GM13977 (cell line): Measurements from ENCODE around the gene CEP41.
"Not testable (repeated sequence)": the region's sequence is repeated elsewhere in the genome, so short reads cannot be mapped to it uniquely, and the experiment has no call there.

Experiments
- DNase-seq: peaks from one replicate; pipeline ENCODE4 v3.0.0; 2012; ENCODE audit warnings: low spot score
- CTCF ChIP-seq: IDR thresholded peaks from 2 replicates; pipeline ENCODE4 v1.5.1; 2012; ENCODE audit warnings: mild to moderate bottlenecking, control low read depth; ENCODE audit not compliant: insufficient read depth; ENCODE audit errors: extremely low read depth, missing control alignments
- in situ Hi-C: fragments of 300-500 bp; cut with MboI; formaldehyde crosslinking; loops from one replicate; pipeline ENCODE4 v1.12.0; 2022; ENCODE audit warnings: low sequenced_read_pairs, low pct_unique_long_range_greater_than_20kb, mixed read lengths, inconsistent platforms; ENCODE audit not compliant: unreplicated experiment

Gene CEP41

GRCh38 chr7:130379532-130379920 is 61.3 kb downstream of the CEP41 start:
- in situ Hi-C loops: no loop called here
- DNase-seq: no peak
- TF ChIP-seq CTCF: no peak

- DNase-seq: no peak
- in situ Hi-C loops: no loop called here
- no peak for TF ChIP-seq CTCF
These were observed 61.8 kb downstream of the CEP41 start for GRCh38 chr7:130379019-130379418.

GRCh38 chr7:130377178-130377577 is 63.6 kb downstream of the CEP41 start:
- no peak for TF ChIP-seq CTCF
- in situ Hi-C loops: no loop called here
- DNase-seq: no peak

- in situ Hi-C loops, DNase-seq: not testable (repeated sequence)
These were observed 64.4 kb downstream of the CEP41 start for GRCh38 chr7:130376461-130376860.

GRCh38 chr7:130374507-130374906 is 66.3 kb downstream of the CEP41 start:
- in situ Hi-C loops: no loop called here
- no peak for DNase-seq
- TF ChIP-seq CTCF: no peak

GRCh38 chr7:130372402-130373165 is 68.2 kb downstream of the CEP41 start:
- in situ Hi-C loops: no loop called here
- no peak for DNase-seq
- TF ChIP-seq CTCF: no peak

GRCh38 chr7:130371046-130371445 is 69.8 kb downstream of the CEP41 start:
- TF ChIP-seq CTCF: no peak
- no peak for DNase-seq
- in situ Hi-C loops: no loop called here
